H1 (cell line): Measurements from ENCODE around the gene IL18RAP. TPM values are rescaled to one million over a fixed set of nuclear protein-coding genes. Genes with fewer than 3 reads are reported as not detected.

Experiments
- CTCF ChIA-PET: fragments of 300-600 bp; sonication (Branson Sonifier 250); formaldehyde crosslinking; loops from one replicate; lab custom pipeline; 2021; ENCODE audit not compliant: partially characterized antibody; lab: Charles Lee
- POLR2A ChIA-PET: fragments of 300-600 bp; sonication (Branson Sonifier 250); formaldehyde crosslinking; loops from one replicate; lab custom pipeline; 2021; ENCODE audit warnings: inconsistent platforms; ENCODE audit not compliant: partially characterized antibody; lab: Charles Lee
- DNase-seq, 2 experiments: peaks; one replicate each; pipeline versions ENCODE4 v3.0.0 to v3.0.0-alpha.2; 2010 to 2022; ENCODE audit warnings: low spot score in 2 of 2, low read depth in 1 of 2, mixed read lengths in 1 of 2
- FAIRE-seq: peaks from 2 replicates; lab custom pipeline; 2011; peaks lifted over from hg19 to GRCh38; lab: Jason Lieb, UNC
- H2AFZ ChIP-seq: 2 replicates; pipeline ENCODE4 v1.8.1; 2012; ENCODE audit warnings: low read length, inconsistent platforms
- H2AK5ac ChIP-seq: 2 replicates; pipeline ENCODE4 v1.6.1; 2013; ENCODE audit warnings: low read depth, low read length
- H2BK120ac ChIP-seq: replicated peaks from 2 replicates; pipeline ENCODE3; 2013; ENCODE audit warnings: low read depth, low read length, inconsistent platforms
- H2BK12ac ChIP-seq: 2 replicates; pipeline ENCODE4 v1.6.1; 2013; ENCODE audit warnings: low read depth, low read length
- H2BK15ac ChIP-seq: 2 replicates; pipeline ENCODE4 v1.6.1; 2013; ENCODE audit warnings: low read length
- H2BK20ac ChIP-seq: 2 replicates; pipeline ENCODE4 v1.6.1; 2013; ENCODE audit warnings: low read length
- H2BK5ac ChIP-seq: 2 replicates; pipeline ENCODE4 v1.6.1; 2013; ENCODE audit warnings: low read depth, low read length
- H3K14ac ChIP-seq: 2 replicates; pipeline ENCODE4 v1.6.1; 2013; ENCODE audit warnings: inconsistent platforms; ENCODE audit not compliant: insufficient read length
- H3K18ac ChIP-seq: 2 replicates; pipeline ENCODE4 v1.6.1; 2013; ENCODE audit warnings: low read length; ENCODE audit errors: extremely low read depth
- H3K23ac ChIP-seq: 2 replicates; pipeline ENCODE4 v1.6.1; 2013; ENCODE audit warnings: inconsistent platforms; ENCODE audit not compliant: insufficient read length
- H3K23me2 ChIP-seq: 2 replicates; pipeline ENCODE4 v1.6.1; 2013; ENCODE audit warnings: low read depth, low read length
- H3K27ac ChIP-seq: 2 replicates; pipeline ENCODE4 v1.6.1; 2011; ENCODE audit warnings: low read depth, low read length, inconsistent platforms
- H3K27me3 ChIP-seq, 4 experiments: replicated peaks in 1 of 4; 1 replicate in 1 of 4; 2 replicates in 3 of 4; pipeline versions ENCODE4 v1.6.1 to v1.8.1; 2011 to 2013; ENCODE audit warnings: low read length in 3 of 4, mild to moderate bottlenecking in 3 of 4, inconsistent platforms in 2 of 4, mixed read lengths in 2 of 4, moderate library complexity in 1 of 4; ENCODE audit not compliant: control insufficient read depth in 3 of 4, insufficient read depth in 3 of 4; ENCODE audit errors: extremely low read depth in 1 of 4
- H3K36me3 ChIP-seq, 4 experiments: 2 replicates each; pipeline versions ENCODE4 v1.6.1 to v1.8.1; 2011 to 2013; ENCODE audit warnings: mild to moderate bottlenecking in 4 of 4, low read length in 3 of 4, moderate library complexity in 2 of 4, control low read depth in 1 of 4, inconsistent platforms in 1 of 4; ENCODE audit not compliant: insufficient read depth in 4 of 4, control insufficient read depth in 2 of 4
- H3K4ac ChIP-seq: replicated peaks from 2 replicates; pipeline ENCODE3; 2013; ENCODE audit warnings: low read length, low read depth, mixed read lengths, inconsistent platforms; ENCODE audit not compliant: insufficient read length
- H3K4me1 ChIP-seq, 4 experiments: replicated peaks in 1 of 4; 1 replicate in 1 of 4; 2 replicates in 3 of 4; pipeline versions ENCODE4 v1.6.1 to v1.8.1; 2011 to 2013; ENCODE audit warnings: low read length in 3 of 4, inconsistent platforms in 2 of 4, mixed read lengths in 1 of 4; ENCODE audit not compliant: insufficient read depth in 4 of 4, control insufficient read depth in 3 of 4
- H3K4me2 ChIP-seq, 2 experiments: 2 replicates each; pipeline versions ENCODE4 v1.6.1 to v1.8.1; 2011 to 2013; ENCODE audit warnings: low read depth in 2 of 2, low read length in 2 of 2, control low read depth in 1 of 2, inconsistent platforms in 1 of 2, mild to moderate bottlenecking in 1 of 2; ENCODE audit not compliant: insufficient read depth in 1 of 2
- H3K4me3 ChIP-seq, 4 experiments: fragments of 200-600, 300-600 bp in 1 of 4; sonication (generic), shearing (Covaris generic), sonication (Bioruptor Twin) in 1 of 4; 2 replicates each; pipeline versions ENCODE4 v1.5.1 to v1.8.1; 2011 to 2016; ENCODE audit warnings: low read length in 4 of 4, low read depth in 3 of 4, control low read depth in 2 of 4, inconsistent platforms in 2 of 4, mild to moderate bottlenecking in 2 of 4, mixed read lengths in 1 of 4, moderate library complexity in 1 of 4; ENCODE audit not compliant: insufficient read depth in 2 of 4; ENCODE audit errors: extremely low read depth in 1 of 4
- H3K56ac ChIP-seq: replicated peaks from 2 replicates; pipeline ENCODE3; 2013; ENCODE audit warnings: low read depth, mild to moderate bottlenecking, mixed read lengths, low read length, inconsistent platforms; ENCODE audit not compliant: insufficient read length
- H3K79me1 ChIP-seq: 2 replicates; pipeline ENCODE4 v1.6.1; 2013; ENCODE audit warnings: low read depth, low read length, control low read depth
- H3K79me2 ChIP-seq, 2 experiments: 2 replicates each; pipeline versions ENCODE4 v1.6.1 to v1.8.1; 2012 to 2013; ENCODE audit warnings: low read length in 2 of 2, mild to moderate bottlenecking in 2 of 2, inconsistent platforms in 1 of 2; ENCODE audit not compliant: insufficient read depth in 2 of 2, control insufficient read depth in 1 of 2
- H3K9ac ChIP-seq, 4 experiments: replicated peaks in 1 of 4; 1 replicate in 1 of 4; 2 replicates in 3 of 4; pipeline versions ENCODE4 v1.6.1 to v1.8.1; 2011 to 2013; ENCODE audit warnings: low read depth in 3 of 4, low read length in 3 of 4, control low read depth in 2 of 4, mild to moderate bottlenecking in 2 of 4, moderate library complexity in 2 of 4, inconsistent platforms in 1 of 4; ENCODE audit errors: extremely low read depth in 1 of 4
- H3K9me3 ChIP-seq, 2 experiments: 2 replicates each; pipeline versions ENCODE4 v1.6.1 to v1.8.1; 2012 to 2013; ENCODE audit warnings: mild to moderate bottlenecking in 2 of 2, moderate library complexity in 2 of 2, control low read depth in 1 of 2, inconsistent platforms in 1 of 2, low read depth in 1 of 2, low read length in 1 of 2, mixed read lengths in 1 of 2; ENCODE audit not compliant: insufficient read depth in 2 of 2
- H4K20me1 ChIP-seq, 2 experiments: replicated peaks in 1 of 2; 2 replicates each; pipeline versions ENCODE3 to v1.8.1; 2011 to 2013; ENCODE audit warnings: inconsistent platforms in 2 of 2, low read length in 2 of 2, mild to moderate bottlenecking in 1 of 2; ENCODE audit not compliant: insufficient read depth in 2 of 2, control insufficient read depth in 1 of 2
- H4K5ac ChIP-seq: 2 replicates; pipeline ENCODE4 v1.6.1; 2013; ENCODE audit warnings: low read length, low read depth, mixed read lengths, inconsistent platforms; ENCODE audit not compliant: insufficient read length
- H4K8ac ChIP-seq: 2 replicates; pipeline ENCODE4 v1.8.0; 2013; ENCODE audit warnings: mild to moderate bottlenecking, moderate library complexity, low read length, inconsistent platforms; ENCODE audit not compliant: insufficient read depth; ENCODE audit errors: extremely low read depth
- H4K91ac ChIP-seq: replicated peaks from 2 replicates; pipeline ENCODE3; 2013; ENCODE audit warnings: low read length, mixed read lengths, inconsistent platforms; ENCODE audit not compliant: insufficient read length
- JUN ChIP-seq: IDR thresholded peaks from 2 replicates; pipeline ENCODE4 v1.6.1; 2011; ENCODE audit warnings: low read depth, mild to moderate bottlenecking, improper control_type of control experiment, low read length
- KDM1A ChIP-seq: fragments of 200-600, 300-600 bp; sonication (generic); IDR thresholded peaks from 2 replicates; pipeline ENCODE4 v1.7.1; 2016; ENCODE audit warnings: mild to moderate bottlenecking, low read length, borderline replicate concordance
- RNF2 ChIP-seq: fragments of 200-900, 300-1000 bp; sonication (generic); IDR thresholded peaks from 2 replicates; pipeline ENCODE4 v1.7.1; 2016; ENCODE audit warnings: borderline replicate concordance, low read depth, mild to moderate bottlenecking, antibody characterized with exemption, low read length; ENCODE audit not compliant: poor library complexity, severe bottlenecking; ENCODE audit errors: missing control alignments
- RXRA ChIP-seq: IDR thresholded peaks from 2 replicates; pipeline ENCODE4 v1.6.1; 2011; ENCODE audit warnings: low read depth, mild to moderate bottlenecking, low read length, moderate library complexity; ENCODE audit not compliant: insufficient read depth
- SIRT6 ChIP-seq: IDR thresholded peaks from one replicate; pipeline ENCODE4 v1.7.1; 2012; ENCODE audit warnings: low read length, inconsistent platforms
- polyA plus RNA-seq, 7 experiments: library from polyadenylated mRNA; depleted of rRNA in 3 of 7; stranded (reverse) in 5 of 7; unstranded in 2 of 7; fragments of >200 nt in 5 of 7; fragments of 200-250 nt in 2 of 7; gene quantifications; 1 replicate in 5 of 7; 2 replicates in 1 of 7; 4 replicates in 1 of 7; pipeline versions ENCODE4 v1.2.1 to v1.2.3, GENCODE V29; 2011 to 2013; ENCODE audit warnings: missing spikeins in 2 of 7, mixed read lengths in 2 of 7
- total RNA-seq: library from RNA; stranded (reverse); fragmentation: NEBNext Ultra II Directional; extraction: Animal tissue kit (Norgen Biotek cat#: 25700); gene quantifications from 2 replicates; pipeline ENCODE4 v1.2.1, GENCODE V29; 2021
- TF ChIP-seq, protein P1 (sequence below): IDR thresholded peaks from 2 replicates; pipeline ENCODE4 v1.6.1; 2012; ENCODE audit warnings: low read length, inconsistent platforms
- TF ChIP-seq, protein P2 (sequence below): IDR thresholded peaks from 2 replicates; pipeline ENCODE4 v1.6.1; 2011; ENCODE audit warnings: low read length, improper control_type of control experiment

The IL18RAP gene
- total and polyA plus RNA-seq, 2 of the 8 experiments (the other 6 are each of a cell fraction or from before 2014, with no cell fraction given) = not detected

DNA sequence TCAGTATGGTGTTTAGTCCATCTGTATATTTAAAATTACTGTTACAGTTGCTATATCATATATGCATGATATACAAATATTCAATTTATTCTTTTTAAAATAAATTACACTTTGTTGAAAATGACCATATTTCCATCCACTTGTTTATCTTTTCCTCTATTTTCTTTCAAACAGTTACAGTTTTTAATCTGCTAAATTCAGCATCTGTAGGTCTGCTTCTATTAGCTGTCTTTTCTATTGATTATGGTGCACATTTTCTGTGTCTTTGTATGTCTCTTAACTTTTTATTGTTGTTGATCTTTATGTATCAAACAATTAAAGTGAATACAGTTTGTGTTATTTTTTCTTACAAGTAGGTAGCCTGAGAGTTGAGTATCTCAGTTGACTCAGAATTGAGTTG, 39.2 kb upstream of the IL18RAP start:
- Histone ChIP-seq H2AFZ (no peak overlapping the region), H2BK12ac (no peak overlapping the region), H3K27me3 (no peaks in the 10 kb centered on the region), H4K5ac (no peak overlapping the region), H3K9me3 (peaks cover 12 to 20% of the 10 kb centered on the region in 2 experiments; a peak in 3 of 4 replicates), H3K79me1 (no peaks in the 10 kb centered on the region), H3K9ac (no peak overlapping the region), H3K4me3 (no peak overlapping the region), H3K14ac (no peak overlapping the region), H3K4me1 (no peaks in the 10 kb centered on the region), H2BK20ac (no peak overlapping the region), H2BK120ac (no peak overlapping the region), H3K23ac (no peak overlapping the region), H4K91ac (no peak overlapping the region), H3K56ac (no peak overlapping the region), H3K36me3 (no peaks in the 10 kb centered on the region; a peak in 1 of 8 replicates), H3K4ac (no peak overlapping the region), H3K23me2 (no peaks in the 10 kb centered on the region), H3K18ac (no peak overlapping the region), H3K79me2 (no peaks in the 10 kb centered on the region), H2BK15ac (no peak overlapping the region), H2BK5ac (no peak overlapping the region), H3K27ac (no peak overlapping the region), H4K8ac (no peak overlapping the region), H4K20me1 (no peaks in the 10 kb centered on the region), H3K4me2 (no peak overlapping the region), H2AK5ac (no peak overlapping the region)
- ChIA-PET CTCF (interaction anchor here (1.0 to 1.4 kb wide), 2 partner anchors 15 to 17 kb away, joined by 3 read pairs; no protein-coding TSS in a partner anchor), POLR2A (no interaction called here)
- DNase-seq (no peak), FAIRE-seq (no peak)
- TF ChIP-seq RXRA (no peak), JUN (no peak), RNF2 (no peak), SIRT6 (no peak), KDM1A (no peak)
- TF ChIP-seq, protein P1, sequence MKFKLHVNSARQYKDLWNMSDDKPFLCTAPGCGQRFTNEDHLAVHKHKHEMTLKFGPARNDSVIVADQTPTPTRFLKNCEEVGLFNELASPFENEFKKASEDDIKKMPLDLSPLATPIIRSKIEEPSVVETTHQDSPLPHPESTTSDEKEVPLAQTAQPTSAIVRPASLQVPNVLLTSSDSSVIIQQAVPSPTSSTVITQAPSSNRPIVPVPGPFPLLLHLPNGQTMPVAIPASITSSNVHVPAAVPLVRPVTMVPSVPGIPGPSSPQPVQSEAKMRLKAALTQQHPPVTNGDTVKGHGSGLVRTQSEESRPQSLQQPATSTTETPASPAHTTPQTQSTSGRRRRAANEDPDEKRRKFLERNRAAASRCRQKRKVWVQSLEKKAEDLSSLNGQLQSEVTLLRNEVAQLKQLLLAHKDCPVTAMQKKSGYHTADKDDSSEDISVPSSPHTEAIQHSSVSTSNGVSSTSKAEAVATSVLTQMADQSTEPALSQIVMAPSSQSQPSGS = no peak
- TF ChIP-seq, protein P2, sequence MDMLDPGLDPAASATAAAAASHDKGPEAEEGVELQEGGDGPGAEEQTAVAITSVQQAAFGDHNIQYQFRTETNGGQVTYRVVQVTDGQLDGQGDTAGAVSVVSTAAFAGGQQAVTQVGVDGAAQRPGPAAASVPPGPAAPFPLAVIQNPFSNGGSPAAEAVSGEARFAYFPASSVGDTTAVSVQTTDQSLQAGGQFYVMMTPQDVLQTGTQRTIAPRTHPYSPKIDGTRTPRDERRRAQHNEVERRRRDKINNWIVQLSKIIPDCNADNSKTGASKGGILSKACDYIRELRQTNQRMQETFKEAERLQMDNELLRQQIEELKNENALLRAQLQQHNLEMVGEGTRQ = no peak
